Endothelial cell (in vitro differentiated cells): Measurements from ENCODE around the gene RBM19. TPM values are rescaled to one million over a fixed set of nuclear protein-coding genes. Genes with fewer than 3 reads are reported as not detected.

Experiments
- DNase-seq: peaks from one replicate; pipeline ENCODE4 v3.0.0; 2021; ENCODE audit warnings: low spot score
- H3K27ac Mint-ChIP-seq: one replicate; pipeline ENCODE4 v1.8.0; 2021; ENCODE audit warnings: mixed read lengths, inconsistent platforms; ENCODE audit not compliant: unreplicated experiment
- H3K27me3 Mint-ChIP-seq: one replicate; pipeline ENCODE4 v1.8.0; 2021; ENCODE audit warnings: mild to moderate bottlenecking, moderate library complexity, mixed read lengths, inconsistent platforms; ENCODE audit not compliant: unreplicated experiment
- H3K36me3 Mint-ChIP-seq: one replicate; pipeline ENCODE4 v1.8.0; 2021; ENCODE audit warnings: mild to moderate bottlenecking, low read depth, mixed read lengths, inconsistent platforms; ENCODE audit not compliant: unreplicated experiment
- H3K4me1 Mint-ChIP-seq: one replicate; pipeline ENCODE4 v1.8.0; 2021; ENCODE audit warnings: mild to moderate bottlenecking, mixed read lengths, inconsistent platforms; ENCODE audit not compliant: unreplicated experiment
- H3K4me3 Mint-ChIP-seq: one replicate; pipeline ENCODE4 v1.8.0; 2021; ENCODE audit warnings: mild to moderate bottlenecking, mixed read lengths, inconsistent platforms; ENCODE audit not compliant: unreplicated experiment
- H3K9me3 Mint-ChIP-seq: one replicate; pipeline ENCODE4 v1.8.0; 2021; ENCODE audit warnings: mixed read lengths, inconsistent platforms; ENCODE audit not compliant: unreplicated experiment
- CTCF ChIP-seq: fragments of 200-600 bp; sonication (generic); IDR thresholded peaks from one replicate; pipeline ENCODE4 v1.5.0; 2021; ENCODE audit warnings: antibody characterized with exemption; ENCODE audit not compliant: unreplicated experiment
- total RNA-seq: library from RNA; stranded (reverse); fragmentation: NEBNext Ultra II Directional; extraction: Animal tissue kit (Norgen Biotek cat#: 25700); gene quantifications from one replicate; pipeline ENCODE4 v1.2.1, GENCODE V29; 2021; ENCODE audit not compliant: unreplicated experiment

RBM19 gene
- total RNA-seq, 1 donor from 2014 or later, result 27.4 TPM

- H3K27me3 Mint-ChIP-seq, result peaks cover 3% of the 10 kb centered on the region
- no peaks in the 10 kb centered on the region for H3K36me3 Mint-ChIP-seq
- H3K4me3 Mint-ChIP-seq, result no peak overlapping the region
- DNase-seq, result no peak
- H3K4me1 Mint-ChIP-seq, result no peaks in the 10 kb centered on the region
- TF ChIP-seq CTCF, result no peak
- H3K27ac Mint-ChIP-seq, result no peak overlapping the region
- H3K9me3 Mint-ChIP-seq, result no peaks in the 10 kb centered on the region
These were observed 187.5 kb downstream of the RBM19 start for GRCh38 chr12:113778432-113779132.

GRCh38 chr12:113777751-113778150 lies 188.4 kb downstream of the RBM19 start:
- H3K36me3 Mint-ChIP-seq, result no peaks in the 10 kb centered on the region
- TF ChIP-seq CTCF, result no peak
- no peak for DNase-seq
- H3K4me1 Mint-ChIP-seq, result no peaks in the 10 kb centered on the region
- H3K4me3 Mint-ChIP-seq, result no peak overlapping the region
- no peak overlapping the region for H3K27ac Mint-ChIP-seq
- peaks cover 5% of the 10 kb centered on the region for H3K27me3 Mint-ChIP-seq
- no peaks in the 10 kb centered on the region for H3K9me3 Mint-ChIP-seq

GRCh38 chr12:113776536-113776935 lies 189.6 kb downstream of the RBM19 start:
- Mint-ChIP-seq H3K27me3 (peaks cover 5% of the 10 kb centered on the region), H3K9me3 (no peaks in the 10 kb centered on the region), H3K36me3 (no peaks in the 10 kb centered on the region), H3K27ac (no peak overlapping the region), H3K4me3 (no peak overlapping the region), H3K4me1 (no peaks in the 10 kb centered on the region)
- no peak for TF ChIP-seq CTCF
- DNase-seq, result no peak

- H3K9me3 Mint-ChIP-seq, result no peaks in the 10 kb centered on the region
- no peaks in the 10 kb centered on the region for H3K4me1 Mint-ChIP-seq
- TF ChIP-seq CTCF, result no peak
- no peak overlapping the region for H3K27ac Mint-ChIP-seq
- DNase-seq, result no peak
- no peak overlapping the region for H3K4me3 Mint-ChIP-seq
- H3K36me3 Mint-ChIP-seq, result no peaks in the 10 kb centered on the region
- peaks cover 5% of the 10 kb centered on the region for H3K27me3 Mint-ChIP-seq
These were observed 191.6 kb downstream of the RBM19 start for GRCh38 chr12:113774526-113774925.

GRCh38 chr12:113772505-113773030 lies 193.6 kb downstream of the RBM19 start:
- H3K9me3 Mint-ChIP-seq, result no peaks in the 10 kb centered on the region
- no peak overlapping the region for H3K27ac Mint-ChIP-seq

More at GRCh38 chr12:113772505-113773030, 193.6 kb downstream of the RBM19 start:
- H3K27me3 Mint-ChIP-seq, result peaks cover 3% of the 10 kb centered on the region
- TF ChIP-seq CTCF, result no peak
- no peak for DNase-seq
- H3K36me3 Mint-ChIP-seq, result no peaks in the 10 kb centered on the region
- H3K4me3 Mint-ChIP-seq, result no peak overlapping the region
- H3K4me1 Mint-ChIP-seq, result no peaks in the 10 kb centered on the region
